ENCODE measurements around the gene ANKLE2.

ANKLE2 gene

GRCh38 chr12:132687211-132688164, 74.1 kb downstream of the ANKLE2 start, which contains the start of the genes POLE and PXMP2 (continued):
- TF ChIP-seq PRDM6 (tag by site-specific recombination; IDR thresholded peaks at IDR 0.05) (no peak), ZNF114 (tag by site-specific recombination; IDR thresholded peaks at IDR 0.05) (no peak), ZNF664 (tag by site-specific recombination; IDR thresholded peaks at IDR 0.05) (no peak), ZNF155 (tag by site-specific recombination; IDR thresholded peaks at IDR 0.05) (no peak), ZNF274 (IDR thresholded peaks at IDR 0.05; ENCODE audit: low read length) (no peak), ZNF274 (tag by site-specific recombination; IDR thresholded peaks at IDR 0.05; ENCODE audit: borderline replicate concordance) (no peak), ZBTB1 (tag by site-specific recombination; IDR thresholded peaks at IDR 0.05) (no peak), ZNF16 (tag by site-specific recombination; IDR thresholded peaks at IDR 0.05; ENCODE audit: low read depth) (no peak), ZBTB17 (tag by site-specific recombination; IDR thresholded peaks at IDR 0.05) (no peak), ZNF677 (tag by site-specific recombination; IDR thresholded peaks at IDR 0.05) (no peak), ZNF24 (tag by site-specific recombination; IDR thresholded peaks at IDR 0.05) (0 out of 2 replicates have a peak, but pooled peaks have one; percentile 22), IKZF3 (tag by site-specific recombination; IDR thresholded peaks at IDR 0.05) (no peak), ZNF132 (tag by site-specific recombination; IDR thresholded peaks at IDR 0.05; ENCODE audit: borderline replicate concordance) (no peak), HOXA7 (CRISPR knock-in tag; IDR thresholded peaks at IDR 0.05; ENCODE audit: borderline replicate concordance) (no peak), YY1 (tag by site-specific recombination; IDR thresholded peaks at IDR 0.05) (peak; percentile 46; the same call in 1 of the 2 replicates), ZNF510 (tag by site-specific recombination; IDR thresholded peaks at IDR 0.05; ENCODE audit: insufficient replicate concordance) (no peak), ZNF521 (tag by site-specific recombination; IDR thresholded peaks at IDR 0.05) (no peak), RBAK (tag by site-specific recombination; IDR thresholded peaks at IDR 0.05) (no peak), ZNF654 (tag by site-specific recombination; IDR thresholded peaks at IDR 0.05; ENCODE audit: low read depth) (no peak), REPIN1 (tag by site-specific recombination; IDR thresholded peaks at IDR 0.05; ENCODE audit: low read depth) (no peak), ZBTB8A (tag by site-specific recombination; IDR thresholded peaks at IDR 0.05) (peak; percentile 74), ZNF19 (tag by site-specific recombination; IDR thresholded peaks at IDR 0.05; ENCODE audit: low read depth) (no peak), KLF10 (tag by site-specific recombination; IDR thresholded peaks at IDR 0.05) (peak; percentile 100), ZNF610 (tag by site-specific recombination; IDR thresholded peaks at IDR 0.05; ENCODE audit: borderline replicate concordance) (peak; percentile 72; the same call in 1 of the 2 replicates), ZNF76 (tag by site-specific recombination; IDR thresholded peaks at IDR 0.05; ENCODE audit: borderline replicate concordance, low read depth) (0 out of 2 replicates have a peak, but pooled peaks have one; percentile 45), ZNF623 (tag by site-specific recombination; IDR thresholded peaks at IDR 0.05) (no peak), ZFHX2 (tag by site-specific recombination; conservative IDR thresholded peaks at IDR 0.05) (peak; percentile 69), BCL11A (tag by site-specific recombination; IDR thresholded peaks at IDR 0.05; ENCODE audit: low read depth) (no peak)
- TF ChIP-seq, protein P1, sequence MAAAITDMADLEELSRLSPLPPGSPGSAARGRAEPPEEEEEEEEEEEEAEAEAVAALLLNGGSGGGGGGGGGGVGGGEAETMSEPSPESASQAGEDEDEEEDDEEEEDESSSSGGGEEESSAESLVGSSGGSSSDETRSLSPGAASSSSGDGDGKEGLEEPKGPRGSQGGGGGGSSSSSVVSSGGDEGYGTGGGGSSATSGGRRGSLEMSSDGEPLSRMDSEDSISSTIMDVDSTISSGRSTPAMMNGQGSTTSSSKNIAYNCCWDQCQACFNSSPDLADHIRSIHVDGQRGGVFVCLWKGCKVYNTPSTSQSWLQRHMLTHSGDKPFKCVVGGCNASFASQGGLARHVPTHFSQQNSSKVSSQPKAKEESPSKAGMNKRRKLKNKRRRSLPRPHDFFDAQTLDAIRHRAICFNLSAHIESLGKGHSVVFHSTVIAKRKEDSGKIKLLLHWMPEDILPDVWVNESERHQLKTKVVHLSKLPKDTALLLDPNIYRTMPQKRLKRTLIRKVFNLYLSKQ (tag by site-specific recombination; IDR thresholded peaks at IDR 0.05; ENCODE audit: borderline replicate concordance) = no peak
- TF ChIP-seq, protein P2, sequence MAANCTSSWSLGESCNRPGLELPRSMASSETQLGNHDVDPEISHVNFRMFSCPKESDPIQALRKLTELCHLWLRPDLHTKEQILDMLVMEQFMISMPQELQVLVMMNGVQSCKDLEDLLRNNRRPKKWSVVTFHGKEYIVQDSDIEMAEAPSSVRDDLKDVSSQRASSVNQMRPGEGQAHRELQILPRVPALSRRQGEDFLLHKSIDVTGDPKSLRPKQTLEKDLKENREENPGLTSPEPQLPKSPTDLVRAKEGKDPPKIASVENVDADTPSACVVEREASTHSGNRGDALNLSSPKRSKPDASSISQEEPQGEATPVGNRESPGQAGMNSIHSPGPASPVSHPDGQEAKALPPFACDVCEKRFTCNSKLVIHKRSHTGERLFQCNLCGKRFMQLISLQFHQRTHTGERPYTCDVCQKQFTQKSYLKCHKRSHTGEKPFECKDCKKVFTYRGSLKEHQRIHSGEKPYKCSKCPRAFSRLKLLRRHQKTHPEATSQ (tag by site-specific recombination; IDR thresholded peaks at IDR 0.05) = no peak
- TF ChIP-seq, protein P3, sequence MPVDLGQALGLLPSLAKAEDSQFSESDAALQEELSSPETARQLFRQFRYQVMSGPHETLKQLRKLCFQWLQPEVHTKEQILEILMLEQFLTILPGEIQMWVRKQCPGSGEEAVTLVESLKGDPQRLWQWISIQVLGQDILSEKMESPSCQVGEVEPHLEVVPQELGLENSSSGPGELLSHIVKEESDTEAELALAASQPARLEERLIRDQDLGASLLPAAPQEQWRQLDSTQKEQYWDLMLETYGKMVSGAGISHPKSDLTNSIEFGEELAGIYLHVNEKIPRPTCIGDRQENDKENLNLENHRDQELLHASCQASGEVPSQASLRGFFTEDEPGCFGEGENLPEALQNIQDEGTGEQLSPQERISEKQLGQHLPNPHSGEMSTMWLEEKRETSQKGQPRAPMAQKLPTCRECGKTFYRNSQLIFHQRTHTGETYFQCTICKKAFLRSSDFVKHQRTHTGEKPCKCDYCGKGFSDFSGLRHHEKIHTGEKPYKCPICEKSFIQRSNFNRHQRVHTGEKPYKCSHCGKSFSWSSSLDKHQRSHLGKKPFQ (tag by site-specific recombination; IDR thresholded peaks at IDR 0.05) = no peak
